Vagina (tissue), 2 donors: ENCODE measurements around the gene KREMEN2.

Experiments
- CTCF ChIP-seq, 3 experiments: fragments of 450-650 bp in 2 of 3; fragments of 200-600 bp in 1 of 3; sonication (generic) in 1 of 3; IDR thresholded peaks; one replicate each; pipeline ENCODE4 v1.5.1; 2017 to 2019; ENCODE audit warnings: antibody characterized with exemption in 3 of 3, mild to moderate bottlenecking in 2 of 3, moderate library complexity in 2 of 3
- POLR2A ChIP-seq, 2 donors: fragments of 450-650 bp; IDR thresholded peaks; one replicate each; pipeline ENCODE4 v1.6.1; 2017; ENCODE audit warnings: antibody characterized with exemption in 2 of 2, mild to moderate bottlenecking in 2 of 2, moderate library complexity in 2 of 2

- TF ChIP-seq CTCF (IDR thresholded peaks at IDR 0.05) (no peak), POLR2A (IDR thresholded peaks at IDR 0.05) (no peak)
Observed at GRCh38 chr16:2937170-2937569, 26.9 kb upstream of the KREMEN2 start.
